Lower leg skin (tissue), 4 donors: ENCODE results near the gene ZFPM1. TPM values are rescaled to one million over a fixed set of nuclear protein-coding genes. Genes with fewer than 3 reads are reported as not detected.

Experiments used
- DNase-seq, 2 donors: peaks; one replicate each; pipeline ENCODE4 v3.0.0-alpha.2; 2019; ENCODE audit warnings: low spot score in 2 of 2
- H3K4me3 ChIP-seq: fragments of 200-600 bp; sonication (generic); 2 replicates; pipeline ENCODE4 v1.5.1; 2017; ENCODE audit warnings: mild to moderate bottlenecking, low read depth; ENCODE audit not compliant: poor library complexity, severe bottlenecking
- CTCF ChIP-seq, 3 donors: fragments of 450-650 bp; IDR thresholded peaks; one replicate each; pipeline ENCODE4 v1.5.1; 2016; ENCODE audit warnings: antibody characterized with exemption in 3 of 3, mild to moderate bottlenecking in 3 of 3, moderate library complexity in 2 of 3
- POLR2A ChIP-seq, 2 donors: fragments of 450-650 bp; IDR thresholded peaks; one replicate each; pipeline ENCODE4 v1.6.1; 2016 to 2017; ENCODE audit warnings: antibody characterized with exemption in 2 of 2, mild to moderate bottlenecking in 1 of 2, moderate library complexity in 1 of 2
- WGBS, 2 donors: methylation state at CpG; one replicate each; pipeline ENCODE4 v1.1.5; 2018; 5-methylcytosine and 5-hydroxymethylcytosine counted together
- intact Hi-C: fragments of 100-400 bp; cut with DNase I; formaldehyde crosslinking; loops from one replicate; pipeline ENCODE4 v1.15.0; 2023; ENCODE audit warnings: low total_unique reads
- total RNA-seq, 4 donors: library from RNA; depleted of rRNA; stranded (reverse); fragments of >200 nt; gene quantifications; one replicate each; pipeline ENCODE4 v1.1.0, GENCODE V29; 2016

The ZFPM1 gene
- total RNA-seq, 4 donors from 2014 or later: 2.0 to 4.0 (median 3.1) TPM

GRCh38 chr16:88556294-88556988 lies 103.4 kb downstream of the ZFPM1 start:
- no peak for DNase-seq
- no peak overlapping the region for H3K4me3 ChIP-seq
- intact Hi-C loops: no loop called here
- TF ChIP-seq POLR2A (IDR thresholded peaks at IDR 0.05): no peak
- no peak for TF ChIP-seq CTCF (IDR thresholded peaks at IDR 0.05)
- WGBS, 2 donors: 76 to 83% methylated on average over 14 to 15 of the region's 15 CpGs

- intact Hi-C loops: no loop called here
- peak in 1 of 2 donors; percentile 87 for DNase-seq
- TF ChIP-seq POLR2A (IDR thresholded peaks at IDR 0.05): no peak
- no peak for TF ChIP-seq CTCF (IDR thresholded peaks at IDR 0.05)
- no peak overlapping the region for H3K4me3 ChIP-seq
- WGBS, 2 donors: 57 to 60% methylated on average over 31 to 35 of the region's 45 CpGs
Observed at GRCh38 chr16:88558457-88559442, 105.7 kb downstream of the ZFPM1 start.

GRCh38 chr16:88560714-88561484 lies 107.8 kb downstream of the ZFPM1 start:
- intact Hi-C loops: loop anchor here (5.0 kb wide), 1 partner anchor 119 kb away; no protein-coding TSS in a partner anchor
- 61 to 70% methylated on average over 22 of the region's 22 CpGs for WGBS, 2 donors

GRCh38 chr16:88561485-88562359 lies 108.6 kb downstream of the ZFPM1 start:
- intact Hi-C loops: loop anchor here (5.0 kb wide), 1 partner anchor 119 kb away; no protein-coding TSS in a partner anchor
- H3K4me3 ChIP-seq: no peak overlapping the region
- TF ChIP-seq POLR2A (IDR thresholded peaks at IDR 0.05) (no peak), CTCF (IDR thresholded peaks at IDR 0.05) (no peak)
- 25 to 26% methylated on average over 22 to 23 of the region's 24 CpGs for WGBS, 2 donors
- DNase-seq: peak in 1 of 2 donors; percentile 87

More at GRCh38 chr16:88560714-88561484, 107.8 kb downstream of the ZFPM1 start:
- TF ChIP-seq CTCF (IDR thresholded peaks at IDR 0.05) (no peak), POLR2A (IDR thresholded peaks at IDR 0.05) (no peak)
- no peak for DNase-seq
- no peak overlapping the region for H3K4me3 ChIP-seq
